Measurements from ENCODE around the gene XCR1.

The XCR1 gene

DNA sequence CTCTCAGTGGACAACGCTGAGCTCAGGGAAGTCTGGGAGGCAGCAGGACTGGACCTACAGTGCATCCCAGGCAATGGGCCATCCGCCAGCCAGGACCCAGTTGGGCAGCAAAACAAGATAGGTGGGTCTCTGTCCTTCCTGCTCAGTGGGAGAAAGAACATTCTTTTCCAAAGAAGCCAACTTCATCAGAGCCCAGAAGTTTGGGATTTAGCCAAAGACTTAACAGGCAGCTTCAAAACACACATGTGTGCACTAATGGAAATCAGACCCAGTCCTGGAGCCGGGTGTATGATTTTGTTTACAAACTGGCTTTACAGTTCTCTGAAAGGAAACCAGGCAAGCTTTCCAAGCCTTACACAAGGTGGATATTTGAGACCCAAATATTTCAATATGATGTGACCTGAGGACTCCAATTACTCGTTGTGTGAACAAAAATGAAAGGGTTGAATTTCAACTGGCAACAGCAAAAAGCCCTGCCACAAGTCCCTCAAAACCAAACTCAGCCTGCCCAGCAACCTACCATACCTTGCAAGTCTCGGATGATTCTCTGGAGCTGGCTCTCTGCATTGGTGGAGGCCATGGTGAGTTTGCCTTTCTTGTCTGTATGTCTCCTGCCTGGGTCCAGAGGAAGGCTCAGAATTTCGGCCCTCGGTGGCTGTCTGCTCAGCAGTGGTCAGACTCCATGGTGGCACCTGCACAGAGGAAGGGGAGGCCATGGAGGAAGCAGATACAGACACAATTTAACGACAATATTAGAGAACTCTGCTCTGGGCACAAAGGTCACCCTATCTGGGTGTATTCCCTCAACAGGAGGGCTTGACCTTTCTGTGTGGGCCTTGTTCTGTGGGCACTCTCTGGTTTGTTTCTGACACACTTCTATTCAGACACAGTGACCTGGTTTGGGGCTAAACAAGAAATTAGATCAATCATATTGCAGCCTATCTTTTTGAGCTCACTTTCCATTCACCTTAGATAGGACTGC is 42.7 kb downstream of the XCR1 start:
- peak; percentile 75 for DNase-seq (ENCODE audit: low read depth)

GRCh38 chr3:45983770-45984169 is 43.5 kb downstream of the XCR1 start:
- DNase-seq (ENCODE audit: low read depth), result no peak

- DNase-seq (ENCODE audit: low read depth), result no peak
Measured at GRCh38 chr3:45981346-45982074, 45.8 kb downstream of the XCR1 start.

DNA sequence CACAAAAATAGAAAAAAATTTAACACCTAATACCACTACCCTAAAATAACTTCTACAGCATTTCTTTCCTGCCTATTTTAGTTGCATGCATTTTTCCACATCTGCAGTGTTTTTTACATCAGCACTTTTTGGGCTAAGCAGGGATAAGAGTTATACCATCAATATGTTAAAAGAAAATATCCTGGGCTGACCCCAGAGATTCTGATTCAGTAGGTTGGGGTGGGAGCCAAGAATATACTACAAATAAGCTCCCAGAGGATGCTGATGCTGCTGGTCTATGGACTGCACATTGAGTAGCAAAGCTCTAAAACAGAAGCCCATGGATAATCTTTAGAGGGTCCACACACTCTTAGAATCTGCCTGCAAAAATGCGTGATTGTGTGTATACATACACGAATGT is 46.5 kb downstream of the XCR1 start:
- no peak for DNase-seq (ENCODE audit: low read depth)

- DNase-seq (ENCODE audit: low read depth), result no peak
Measured at GRCh38 chr3:45980229-45980813, 47.0 kb downstream of the XCR1 start.

GRCh38 chr3:45979378-45979777 is 47.9 kb downstream of the XCR1 start:
- no peak for DNase-seq (ENCODE audit: low read depth)

DNA sequence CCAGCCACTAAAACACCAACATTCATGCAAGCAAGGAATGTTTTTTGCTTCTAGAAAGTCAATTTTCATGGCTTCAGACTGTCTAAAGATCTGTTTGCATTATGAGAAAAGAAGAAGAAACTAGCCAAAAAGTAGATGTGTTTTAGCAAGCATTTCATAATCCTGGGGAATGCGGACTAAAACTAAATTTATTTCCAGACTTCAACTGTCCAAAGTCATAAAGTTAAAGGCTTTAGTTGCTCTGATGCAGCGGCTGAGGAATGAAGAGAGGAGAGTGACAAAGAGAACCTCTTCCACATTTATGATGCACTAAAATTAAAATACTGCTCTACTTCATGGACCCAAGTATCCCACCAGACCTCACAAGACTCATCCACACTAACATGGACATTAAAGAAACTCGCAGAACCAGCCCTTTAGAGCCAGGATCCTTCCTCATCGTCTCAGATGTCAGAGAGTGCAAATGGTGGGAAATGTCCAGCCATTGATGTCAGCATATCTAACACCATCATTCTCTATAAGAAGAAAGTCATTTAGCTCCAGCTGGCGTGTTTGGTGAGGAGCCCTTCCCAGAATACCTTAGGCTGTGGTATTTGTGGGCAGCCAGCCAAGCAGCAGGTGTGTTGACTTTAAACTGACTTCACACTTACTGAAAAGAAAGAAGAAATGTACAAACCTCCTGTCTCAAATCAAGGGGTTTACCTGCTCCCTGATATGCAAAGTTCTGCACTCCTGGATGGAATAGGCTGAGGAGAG is 49.1 kb downstream of the XCR1 start:
- DNase-seq (ENCODE audit: low read depth), result no peak

- DNase-seq (ENCODE audit: low read depth), result no peak
Measured at GRCh38 chr3:45976191-45977091, 50.8 kb downstream of the XCR1 start.

GRCh38 chr3:45975686-45976085 is 51.6 kb downstream of the XCR1 start:
- no peak for DNase-seq (ENCODE audit: low read depth)

- no peak for DNase-seq (ENCODE audit: low read depth)
Measured at GRCh38 chr3:45974686-45975085, 52.6 kb downstream of the XCR1 start.

- DNase-seq (ENCODE audit: low read depth), result peak; percentile 74
Measured at GRCh38 chr3:45972534-45973402, 54.5 kb downstream of the XCR1 start.

GRCh38 chr3:45969953-45970352 is 57.3 kb downstream of the XCR1 start:
- DNase-seq (ENCODE audit: low read depth), result no peak

GRCh38 chr3:45969116-45969515 is 58.2 kb downstream of the XCR1 start:
- no peak for DNase-seq (ENCODE audit: low read depth)

- DNase-seq (ENCODE audit: low read depth), result no peak
Measured at GRCh38 chr3:45968706-45969105, 58.6 kb downstream of the XCR1 start.

DNA sequence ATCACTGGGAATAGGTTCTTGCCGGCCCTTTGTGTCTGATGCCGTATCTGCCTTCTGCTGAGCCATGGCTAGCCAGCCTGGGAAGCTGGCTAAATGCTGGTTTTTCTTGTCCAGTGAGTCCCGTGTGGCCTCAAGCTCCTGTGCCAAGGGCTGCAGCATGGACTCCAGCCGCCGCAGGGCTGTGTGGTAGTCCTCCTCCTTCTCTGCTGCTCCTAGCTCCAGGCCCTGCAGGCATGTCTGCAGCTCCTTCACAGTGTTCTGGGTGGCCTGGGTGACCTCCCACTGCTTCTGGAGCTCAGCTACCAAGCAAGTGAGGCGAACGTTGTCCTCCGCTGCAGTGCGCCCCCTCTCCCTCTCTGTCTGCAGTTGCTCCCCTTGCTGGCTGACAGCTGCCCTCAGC is 59.1 kb downstream of the XCR1 start:
- DNase-seq (ENCODE audit: low read depth), result no peak

DNA sequence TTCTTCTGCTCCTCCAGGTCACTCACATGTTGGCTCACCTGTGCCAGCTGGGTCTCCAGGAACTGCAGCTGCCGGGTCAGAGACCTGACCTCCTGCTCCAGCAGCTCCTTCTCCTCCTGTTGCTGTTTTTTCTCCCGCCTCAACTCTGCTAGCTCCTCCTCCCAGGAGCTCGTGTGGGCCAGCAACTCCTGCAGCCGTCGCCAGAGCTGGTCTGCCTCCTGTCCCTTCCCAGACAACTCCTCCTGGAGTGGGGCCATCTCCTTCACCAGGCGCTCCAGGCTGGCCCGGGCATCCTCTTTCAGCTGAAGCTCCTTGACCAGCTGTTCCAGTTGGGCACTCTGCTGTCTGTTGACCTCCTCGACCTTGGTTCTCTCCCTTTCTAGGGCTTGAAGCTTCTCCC is 59.6 kb downstream of the XCR1 start:
- DNase-seq (ENCODE audit: low read depth), result no peak
